H9 (cell line): Measurements from ENCODE around the gene SHANK1. TPM values are rescaled to one million over a fixed set of nuclear protein-coding genes. Genes with fewer than 3 reads are reported as not detected.

Experiments used
- DNase-seq: peaks from one replicate; pipeline ENCODE4 v3.0.0-alpha.2; 2017
- H2AFZ ChIP-seq: one replicate; pipeline ENCODE4 v1.6.1; 2013; ENCODE audit warnings: mild to moderate bottlenecking, low read length, control low read depth, moderate library complexity
- H2AK5ac ChIP-seq: 2 replicates; pipeline ENCODE4 v1.6.1; 2013; ENCODE audit warnings: low read length, control low read depth, mixed read lengths; ENCODE audit not compliant: insufficient read length
- H2BK120ac ChIP-seq: one replicate; pipeline ENCODE4 v1.6.1; 2013; ENCODE audit warnings: low read depth, mild to moderate bottlenecking, low read length, control low read depth, inconsistent platforms; ENCODE audit not compliant: poor library complexity, severe bottlenecking
- H2BK12ac ChIP-seq: 2 replicates; pipeline ENCODE4 v1.6.1; 2013; ENCODE audit warnings: low read length, control low read depth, mixed read lengths, low read depth; ENCODE audit not compliant: insufficient read length
- H2BK15ac ChIP-seq: 2 replicates; pipeline ENCODE4 v1.6.1; 2013; ENCODE audit warnings: low read depth, low read length, control low read depth
- H2BK20ac ChIP-seq: one replicate; pipeline ENCODE4 v1.6.1; 2013; ENCODE audit warnings: low read depth, mild to moderate bottlenecking, low read length, control low read depth, inconsistent platforms; ENCODE audit not compliant: poor library complexity, severe bottlenecking
- H2BK5ac ChIP-seq: 2 replicates; pipeline ENCODE4 v1.6.1; 2013; ENCODE audit warnings: low read length, control low read depth, mixed read lengths; ENCODE audit not compliant: insufficient read length
- H3K14ac ChIP-seq: 2 replicates; pipeline ENCODE4 v1.6.1; 2013; ENCODE audit warnings: low read length, control low read depth; ENCODE audit not compliant: insufficient read depth
- H3K18ac ChIP-seq: 2 replicates; pipeline ENCODE4 v1.6.1; 2013; ENCODE audit warnings: low read depth, mild to moderate bottlenecking, mixed read lengths, low read length, control low read depth; ENCODE audit not compliant: insufficient read length
- H3K23ac ChIP-seq: 2 replicates; pipeline ENCODE4 v1.6.1; 2013; ENCODE audit warnings: low read length, control low read depth, mixed read lengths, low read depth; ENCODE audit not compliant: insufficient read length
- H3K23me2 ChIP-seq: 2 replicates; pipeline ENCODE4 v1.6.1; 2013; ENCODE audit warnings: low read depth, mild to moderate bottlenecking, mixed read lengths, low read length, control low read depth; ENCODE audit not compliant: insufficient read length, poor library complexity, severe bottlenecking
- H3K27ac ChIP-seq: 2 replicates; pipeline ENCODE4 v1.5.1; 2013; ENCODE audit warnings: low read length, control low read depth, mixed read lengths, low read depth; ENCODE audit not compliant: insufficient read length
- H3K27me3 ChIP-seq: 2 replicates; pipeline ENCODE4 v1.6.1; 2013; ENCODE audit warnings: low read length, control low read depth, inconsistent platforms; ENCODE audit not compliant: insufficient read depth
- H3K4ac ChIP-seq: 2 replicates; pipeline ENCODE4 v1.6.1; 2013; ENCODE audit warnings: low read depth, mild to moderate bottlenecking, control low read depth, inconsistent platforms, low read length, moderate library complexity
- H3K4me1 ChIP-seq: 2 replicates; pipeline ENCODE4 v1.6.1; 2013; ENCODE audit warnings: low read length, control low read depth, inconsistent platforms; ENCODE audit not compliant: insufficient read depth
- H3K4me2 ChIP-seq: 2 replicates; pipeline ENCODE4 v1.6.1; 2013; ENCODE audit warnings: low read length, control low read depth, mixed read lengths; ENCODE audit not compliant: insufficient read length, insufficient read depth
- H3K56ac ChIP-seq: 2 replicates; pipeline ENCODE4 v1.6.1; 2013; ENCODE audit warnings: low read depth, mild to moderate bottlenecking, mixed read lengths, low read length, control low read depth; ENCODE audit not compliant: insufficient read length
- H3K79me1 ChIP-seq: 2 replicates; pipeline ENCODE4 v1.6.1; 2013; ENCODE audit warnings: low read depth, mild to moderate bottlenecking, moderate library complexity, low read length, control low read depth, inconsistent platforms; ENCODE audit not compliant: insufficient read depth, poor library complexity, severe bottlenecking
- H3K79me2 ChIP-seq: 2 replicates; pipeline ENCODE4 v1.6.1; 2013; ENCODE audit warnings: low read length, control low read depth, inconsistent platforms; ENCODE audit not compliant: insufficient read depth
- H3K9ac ChIP-seq: 2 replicates; pipeline ENCODE4 v1.6.1; 2013; ENCODE audit warnings: low read length, control low read depth, mixed read lengths; ENCODE audit not compliant: insufficient read length; ENCODE audit errors: extremely low read depth
- H3K9me3 ChIP-seq: one replicate; pipeline ENCODE4 v1.6.1; 2013; ENCODE audit warnings: low read depth, low read length, inconsistent platforms; ENCODE audit not compliant: control insufficient read depth
- H3T11ph ChIP-seq: one replicate; pipeline ENCODE4 v1.6.1; 2013; ENCODE audit warnings: mild to moderate bottlenecking, low read length, control low read depth, inconsistent platforms
- H4K20me1 ChIP-seq: one replicate; pipeline ENCODE4 v1.6.1; 2013; ENCODE audit not compliant: control insufficient read depth, insufficient read length, insufficient read depth
- H4K5ac ChIP-seq: 2 replicates; pipeline ENCODE4 v1.6.1; 2013; ENCODE audit warnings: low read depth, mild to moderate bottlenecking, mixed read lengths, low read length, control low read depth; ENCODE audit not compliant: insufficient read length
- H4K8ac ChIP-seq: replicated peaks from 2 replicates; pipeline ENCODE4 v1.6.1; 2013; ENCODE audit warnings: low read length, control low read depth, mixed read lengths, low read depth; ENCODE audit not compliant: insufficient read length
- H4K91ac ChIP-seq: 2 replicates; pipeline ENCODE4 v1.6.1; 2013; ENCODE audit warnings: low read depth, mild to moderate bottlenecking, moderate library complexity, mixed read lengths, low read length, control low read depth; ENCODE audit not compliant: insufficient read length
- H3K27ac Mint-ChIP-seq, 3 experiments: 2 replicates in 2 of 3; 3 replicates in 1 of 3; pipeline ENCODE4 v1.8.0; 2020 to 2021; ENCODE audit warnings: mixed read lengths in 3 of 3, mild to moderate bottlenecking in 1 of 3, moderate library complexity in 1 of 3
- H3K27me3 Mint-ChIP-seq: 2 replicates; pipeline ENCODE4 v1.8.0; 2021; ENCODE audit warnings: low read depth, mild to moderate bottlenecking, moderate library complexity, mixed read lengths
- H3K36me3 Mint-ChIP-seq, 3 experiments: 2 replicates in 2 of 3; 3 replicates in 1 of 3; pipeline ENCODE4 v1.8.0; 2020 to 2021; ENCODE audit warnings: low read depth in 3 of 3, mixed read lengths in 3 of 3; ENCODE audit not compliant: insufficient read depth in 1 of 3
- H3K4me1 Mint-ChIP-seq, 2 experiments: 2 replicates each; pipeline ENCODE4 v1.8.0; 2020; ENCODE audit warnings: mixed read lengths in 2 of 2
- H3K4me3 Mint-ChIP-seq, 2 experiments: 2 replicates in 1 of 2; 3 replicates in 1 of 2; pipeline ENCODE4 v1.8.0; 2020 to 2021; ENCODE audit warnings: mild to moderate bottlenecking in 2 of 2, mixed read lengths in 2 of 2, moderate library complexity in 1 of 2
- H3K9me3 Mint-ChIP-seq, 2 experiments: 2 replicates in 1 of 2; 3 replicates in 1 of 2; pipeline ENCODE4 v1.8.0; 2020; ENCODE audit warnings: mild to moderate bottlenecking in 2 of 2, mixed read lengths in 2 of 2, moderate library complexity in 1 of 2
- CTCF ChIP-seq: fragments of 200-600 bp; sonication (generic); conservative IDR thresholded peaks from 3 replicates; pipeline ENCODE4 v1.8.0; 2021; ENCODE audit warnings: antibody characterized with exemption, mild to moderate bottlenecking
- WGBS: extraction: QIAGEN DNeasy Blood & Tissue Kit; methylation state at CpG from one replicate; pipeline ENCODE4 v1.1.7; 2013; ENCODE audit warnings: missing lambda C conversion rate, low lambda C conversion rate, mixed read lengths; ENCODE audit not compliant: insufficient read length; ENCODE audit errors: extremely low coverage; 5-methylcytosine and 5-hydroxymethylcytosine counted together
- total RNA-seq: library from RNA; stranded (reverse); gene quantifications from 2 replicates; pipeline ENCODE4 v1.2.1, GENCODE V29; 2021

Gene SHANK1
- total RNA-seq, 1 experiment from 2014 or later = 1.7 TPM

GRCh38 chr19:50710612-50711011 lies 9.0 kb downstream of the SHANK1 start:
- Histone ChIP-seq H2BK12ac (no peak overlapping the region), H3K4me1 (no peaks in the 10 kb centered on the region), H3K79me1 (no peaks in the 10 kb centered on the region), H4K5ac (no peak overlapping the region), H3K14ac (no peak overlapping the region), H2AFZ (no peak overlapping the region), H2BK5ac (no peak overlapping the region), H3K56ac (no peak overlapping the region), H3K79me2 (no peaks in the 10 kb centered on the region), H2BK20ac (no peak overlapping the region), H4K20me1 (no peaks in the 10 kb centered on the region), H3K18ac (no peak overlapping the region), H3K27ac (no peak overlapping the region), H3K23me2 (no peaks in the 10 kb centered on the region), H3K27me3 (no peaks in the 10 kb centered on the region; the same call in 1 of the 2 replicates), H3T11ph (no peak overlapping the region), H3K4me2 (no peak overlapping the region), H3K23ac (no peak overlapping the region), H4K8ac (no peak overlapping the region), H3K9ac (no peak overlapping the region), H2BK15ac (no peak overlapping the region), H2AK5ac (no peak overlapping the region), H4K91ac (no peak overlapping the region), H3K4ac (no peak overlapping the region), H3K9me3 (no peaks in the 10 kb centered on the region), H2BK120ac (no peak overlapping the region)
- Mint-ChIP-seq H3K4me3 (no peak overlapping the region), H3K27ac (no peak overlapping the region), H3K27me3 (peaks cover 86% of the 10 kb centered on the region), H3K9me3 (no peaks in the 10 kb centered on the region), H3K4me1 (peaks cover under 1 to 8% of the 10 kb centered on the region in 2 experiments), H3K36me3 (no peaks in the 10 kb centered on the region; a peak in 1 of 7 replicates)
- DNase-seq = no peak
- WGBS = no CpG with 5 or more reads among the region's 5 CpGs
- TF ChIP-seq CTCF = no peak
